Measurements from ENCODE around the gene DYNLT3.

GRCh38 chrX:37844622-37845021 lies 2.7 kb downstream of the DYNLT3 start:
- TF ChIP-seq CTCF (IDR thresholded peaks at IDR 0.05; ENCODE audit: insufficient read depth, low read length) (no peak), POLR2AphosphoS5 (IDR thresholded peaks at IDR 0.05; ENCODE audit: low read depth) (no peak)
